ENCODE measurements around the gene FMN1. TPM values are rescaled to one million over a fixed set of nuclear protein-coding genes. Genes with fewer than 3 reads are reported as not detected.

Gene FMN1
- total RNA-seq, 1 donor from 2014 or later: 1.6 TPM

GRCh38 chr15:32823750-32824149, 370.8 kb downstream of the FMN1 start:
- H3K9me3 Mint-ChIP-seq: no peaks in the 10 kb centered on the region

GRCh38 chr15:32822739-32823138, 371.8 kb downstream of the FMN1 start:
- no peak overlapping the region for H3K4me3 Mint-ChIP-seq
- H3K27ac Mint-ChIP-seq: no peak overlapping the region
- no peak for TF ChIP-seq CTCF (IDR thresholded peaks at IDR 0.05; ENCODE audit: unreplicated experiment)
- H3K27me3 Mint-ChIP-seq (ENCODE audit: low read depth): no peaks in the 10 kb centered on the region
- no peak for DNase-seq (ENCODE audit: low spot score in 2 of 2, unreplicated experiment in 2 of 2)
- no peaks in the 10 kb centered on the region for H3K9me3 Mint-ChIP-seq
- peaks cover 18% of the 10 kb centered on the region for H3K4me1 Mint-ChIP-seq
- no peaks in the 10 kb centered on the region for H3K36me3 Mint-ChIP-seq

More at GRCh38 chr15:32823750-32824149, 370.8 kb downstream of the FMN1 start:
- DNase-seq (ENCODE audit: low spot score in 2 of 2, unreplicated experiment in 2 of 2): no peak
- Mint-ChIP-seq H3K27ac (no peak overlapping the region), H3K4me3 (no peak overlapping the region), H3K27me3 (ENCODE audit: low read depth) (no peaks in the 10 kb centered on the region), H3K4me1 (peaks cover 16% of the 10 kb centered on the region), H3K36me3 (no peaks in the 10 kb centered on the region)
- TF ChIP-seq CTCF (IDR thresholded peaks at IDR 0.05; ENCODE audit: unreplicated experiment): no peak

- no peak for DNase-seq (ENCODE audit: low spot score in 2 of 2, unreplicated experiment in 2 of 2)
- Mint-ChIP-seq H3K27ac (peak overlapping the region; percentile 87), H3K9me3 (no peaks in the 10 kb centered on the region)
These were observed 375.1 kb downstream of the FMN1 start for GRCh38 chr15:32819448-32819847.

GRCh38 chr15:32818758-32819447, 375.6 kb downstream of the FMN1 start:
- Mint-ChIP-seq H3K27me3 (ENCODE audit: low read depth) (peaks cover 2% of the 10 kb centered on the region), H3K4me3 (peak overlapping the region; percentile 37), H3K9me3 (no peaks in the 10 kb centered on the region), H3K4me1 (peaks cover 17% of the 10 kb centered on the region), H3K36me3 (no peaks in the 10 kb centered on the region), H3K27ac (peak overlapping the region; percentile 87)
- no peak for DNase-seq (ENCODE audit: low spot score in 2 of 2, unreplicated experiment in 2 of 2)
- no peak for TF ChIP-seq CTCF (IDR thresholded peaks at IDR 0.05; ENCODE audit: unreplicated experiment)

More at GRCh38 chr15:32819448-32819847, 375.1 kb downstream of the FMN1 start:
- no peak for TF ChIP-seq CTCF (IDR thresholded peaks at IDR 0.05; ENCODE audit: unreplicated experiment)
- Mint-ChIP-seq H3K27me3 (ENCODE audit: low read depth) (peaks cover 2% of the 10 kb centered on the region), H3K4me1 (peaks cover 17% of the 10 kb centered on the region), H3K36me3 (no peaks in the 10 kb centered on the region), H3K4me3 (no peak overlapping the region)

- no peaks in the 10 kb centered on the region for H3K9me3 Mint-ChIP-seq
These were observed 376.9 kb downstream of the FMN1 start for GRCh38 chr15:32817577-32817976.

More at GRCh38 chr15:32817577-32817976, 376.9 kb downstream of the FMN1 start:
- Mint-ChIP-seq H3K27ac (no peak overlapping the region), H3K4me3 (no peak overlapping the region), H3K27me3 (ENCODE audit: low read depth) (peaks cover 3% of the 10 kb centered on the region), H3K36me3 (no peaks in the 10 kb centered on the region), H3K4me1 (peaks cover 17% of the 10 kb centered on the region)
- TF ChIP-seq CTCF (IDR thresholded peaks at IDR 0.05; ENCODE audit: unreplicated experiment): no peak
- no peak for DNase-seq (ENCODE audit: low spot score in 2 of 2, unreplicated experiment in 2 of 2)

Data from mesothelial cell of epicardium (in vitro differentiated cells).